ENCODE data around the gene LTBR.
"Not testable (repeated sequence)": the region's sequence is repeated elsewhere in the genome, so short reads cannot be mapped to it uniquely, and the experiment has no call there.

Gene LTBR

DNA sequence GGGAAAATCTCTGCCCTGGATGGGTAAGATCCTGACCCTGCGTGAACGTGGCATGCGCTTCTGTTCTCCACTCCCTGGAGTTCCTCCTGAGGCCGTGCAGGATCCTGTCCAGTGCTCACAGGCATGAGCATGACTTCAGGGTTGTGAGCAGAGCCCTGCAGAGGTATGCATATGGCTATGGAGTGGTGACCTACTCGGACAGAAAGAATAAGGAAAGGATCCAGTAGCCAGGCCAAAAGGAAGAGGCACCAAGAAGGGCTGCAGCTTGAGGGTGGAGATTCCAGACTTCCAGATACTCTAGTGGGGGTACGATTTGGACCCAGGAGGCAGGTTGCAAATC is 40.0 kb downstream of the LTBR start:
- Mint-ChIP-seq H3K27ac (no peak overlapping the region), H3K9me3 (no peaks in the 10 kb centered on the region), H3K4me1 (peaks cover 31% of the 10 kb centered on the region), H3K36me3 (ENCODE audit: low read depth) (no peaks in the 10 kb centered on the region), H3K27me3 (ENCODE audit: low read depth, poor library complexity) (peaks cover 9% of the 10 kb centered on the region), H3K4me3 (no peak overlapping the region)
- no peak for DNase-seq
- TF ChIP-seq, protein P1, sequence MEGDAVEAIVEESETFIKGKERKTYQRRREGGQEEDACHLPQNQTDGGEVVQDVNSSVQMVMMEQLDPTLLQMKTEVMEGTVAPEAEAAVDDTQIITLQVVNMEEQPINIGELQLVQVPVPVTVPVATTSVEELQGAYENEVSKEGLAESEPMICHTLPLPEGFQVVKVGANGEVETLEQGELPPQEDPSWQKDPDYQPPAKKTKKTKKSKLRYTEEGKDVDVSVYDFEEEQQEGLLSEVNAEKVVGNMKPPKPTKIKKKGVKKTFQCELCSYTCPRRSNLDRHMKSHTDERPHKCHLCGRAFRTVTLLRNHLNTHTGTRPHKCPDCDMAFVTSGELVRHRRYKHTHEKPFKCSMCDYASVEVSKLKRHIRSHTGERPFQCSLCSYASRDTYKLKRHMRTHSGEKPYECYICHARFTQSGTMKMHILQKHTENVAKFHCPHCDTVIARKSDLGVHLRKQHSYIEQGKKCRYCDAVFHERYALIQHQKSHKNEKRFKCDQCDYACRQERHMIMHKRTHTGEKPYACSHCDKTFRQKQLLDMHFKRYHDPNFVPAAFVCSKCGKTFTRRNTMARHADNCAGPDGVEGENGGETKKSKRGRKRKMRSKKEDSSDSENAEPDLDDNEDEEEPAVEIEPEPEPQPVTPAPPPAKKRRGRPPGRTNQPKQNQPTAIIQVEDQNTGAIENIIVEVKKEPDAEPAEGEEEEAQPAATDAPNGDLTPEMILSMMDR (IDR thresholded peaks at IDR 0.05), result no peak

DNA sequence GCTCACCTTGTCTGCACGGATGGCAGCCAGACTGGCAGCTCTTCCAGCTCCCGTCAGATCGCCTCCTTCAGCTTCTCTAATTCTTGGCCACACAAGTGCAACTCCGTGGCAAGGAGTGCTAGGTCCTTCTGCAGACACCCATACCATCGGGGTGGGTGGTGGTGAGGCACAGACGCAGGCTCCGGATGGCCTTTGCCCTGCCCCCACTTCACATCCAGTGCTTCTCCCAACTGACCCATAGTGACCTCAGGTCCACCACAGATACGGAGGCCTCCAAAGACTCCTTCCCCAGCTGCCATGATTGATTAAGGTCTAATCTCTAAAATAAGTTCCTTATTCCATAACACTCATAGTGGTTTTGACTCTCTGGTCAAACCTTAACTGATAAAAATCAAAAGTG is 40.9 kb downstream of the LTBR start:
- Mint-ChIP-seq H3K4me3 (no peak overlapping the region), H3K9me3 (no peaks in the 10 kb centered on the region), H3K36me3 (ENCODE audit: low read depth) (no peaks in the 10 kb centered on the region), H3K27me3 (ENCODE audit: low read depth, poor library complexity) (peaks cover 9% of the 10 kb centered on the region), H3K4me1 (peaks cover 35% of the 10 kb centered on the region), H3K27ac (no peak overlapping the region)
- DNase-seq, result no peak
- TF ChIP-seq, protein P1 (IDR thresholded peaks at IDR 0.05), result no peak

DNA sequence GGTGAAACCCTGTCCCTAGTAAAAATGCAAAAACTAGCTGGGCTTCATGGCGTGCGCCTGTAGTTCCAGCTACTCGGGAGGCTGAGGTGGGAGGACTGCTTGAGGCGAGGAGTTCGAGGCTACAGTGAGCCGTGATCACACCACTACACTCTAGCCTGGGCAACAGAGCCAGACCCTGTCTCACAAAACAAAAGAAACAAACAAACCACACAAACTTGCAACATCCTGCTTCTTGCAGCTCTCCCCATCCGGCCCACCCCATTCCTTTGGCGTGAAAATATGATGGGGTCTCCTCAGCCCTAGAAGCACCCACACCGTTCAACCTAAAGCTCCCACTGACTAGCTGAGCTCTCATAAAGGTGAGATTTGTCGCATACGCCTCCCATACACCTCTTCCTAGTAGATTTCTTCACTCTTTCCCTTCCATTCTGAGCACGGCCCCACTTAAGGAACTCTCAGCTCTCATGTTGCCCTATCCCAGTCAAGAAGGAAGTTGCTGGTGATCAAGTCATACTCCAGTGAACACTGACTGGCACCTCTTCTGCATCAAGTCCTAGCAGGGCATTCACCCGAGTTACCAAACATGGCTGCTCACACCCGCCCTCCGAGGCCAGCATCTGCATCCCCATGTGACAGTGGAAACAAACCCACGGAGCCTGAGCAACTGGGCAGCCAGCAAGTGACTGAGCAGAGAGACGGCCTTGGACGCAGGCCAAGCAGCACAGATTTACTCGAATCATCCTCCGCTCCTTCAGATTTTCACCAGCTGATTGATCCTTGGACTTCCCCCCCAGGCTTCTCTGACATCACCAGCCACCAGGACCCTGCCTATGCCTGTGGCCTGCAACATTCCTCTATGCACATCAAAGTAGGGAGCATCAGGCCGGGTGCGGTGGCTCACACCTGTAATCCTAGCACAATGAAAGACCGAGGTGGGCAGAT is 41.9 kb downstream of the LTBR start:
- Mint-ChIP-seq H3K27ac (no peak overlapping the region), H3K9me3 (no peaks in the 10 kb centered on the region), H3K27me3 (ENCODE audit: low read depth, poor library complexity) (peaks cover 13% of the 10 kb centered on the region), H3K4me3 (no peak overlapping the region), H3K4me1 (peaks cover 45% of the 10 kb centered on the region), H3K36me3 (ENCODE audit: low read depth) (no peaks in the 10 kb centered on the region)
- no peak for DNase-seq
- TF ChIP-seq, protein P1 (IDR thresholded peaks at IDR 0.05), result no peak

DNA sequence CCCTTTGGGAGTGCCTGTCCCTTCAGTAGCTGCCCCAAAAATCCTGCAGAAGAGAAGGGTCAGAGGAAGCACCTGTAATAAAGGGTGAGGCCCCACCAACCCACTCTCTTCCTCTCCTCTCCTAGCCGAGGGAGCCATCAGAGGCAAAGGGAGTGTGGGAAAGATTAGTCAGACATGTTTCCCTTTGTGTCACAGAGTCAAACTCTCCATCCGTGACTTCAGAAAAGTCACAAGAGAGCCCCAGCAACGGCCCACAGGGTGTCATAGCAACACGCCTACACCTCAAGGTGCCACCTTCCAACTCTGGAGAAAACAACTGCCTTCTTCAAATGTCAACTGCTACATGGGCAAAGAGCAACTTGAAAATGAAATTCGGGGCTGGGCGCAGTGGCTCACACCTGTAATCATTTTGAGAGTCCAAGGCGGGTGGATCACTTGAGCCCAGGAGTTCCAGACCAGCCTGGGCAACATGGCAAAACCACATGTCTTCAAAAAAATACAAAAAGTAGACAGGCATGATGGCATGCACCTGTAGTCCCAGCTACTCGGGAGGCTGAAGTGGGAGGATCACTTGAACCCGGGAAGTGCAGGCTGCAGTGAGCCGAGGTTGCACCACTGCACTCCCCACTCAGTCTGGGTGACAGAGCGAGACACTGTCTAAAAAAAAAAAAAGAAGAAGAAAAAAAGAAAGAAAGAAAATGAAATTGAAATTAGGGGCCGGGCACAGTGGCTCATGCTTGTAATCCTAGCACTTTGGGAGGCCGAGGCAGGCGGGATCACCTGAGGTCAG is 43.1 kb downstream of the LTBR start:
- TF ChIP-seq, protein P1 (IDR thresholded peaks at IDR 0.05), result no peak
- peaks cover 13% of the 10 kb centered on the region for H3K27me3 Mint-ChIP-seq (ENCODE audit: low read depth, poor library complexity)
- DNase-seq, result no peak
- H3K4me1 Mint-ChIP-seq, result peaks cover 53% of the 10 kb centered on the region
- no peak overlapping the region for H3K4me3 Mint-ChIP-seq
- H3K36me3 Mint-ChIP-seq (ENCODE audit: low read depth), result no peaks in the 10 kb centered on the region
- H3K27ac Mint-ChIP-seq, result no peak overlapping the region
- H3K9me3 Mint-ChIP-seq, result no peaks in the 10 kb centered on the region

DNA sequence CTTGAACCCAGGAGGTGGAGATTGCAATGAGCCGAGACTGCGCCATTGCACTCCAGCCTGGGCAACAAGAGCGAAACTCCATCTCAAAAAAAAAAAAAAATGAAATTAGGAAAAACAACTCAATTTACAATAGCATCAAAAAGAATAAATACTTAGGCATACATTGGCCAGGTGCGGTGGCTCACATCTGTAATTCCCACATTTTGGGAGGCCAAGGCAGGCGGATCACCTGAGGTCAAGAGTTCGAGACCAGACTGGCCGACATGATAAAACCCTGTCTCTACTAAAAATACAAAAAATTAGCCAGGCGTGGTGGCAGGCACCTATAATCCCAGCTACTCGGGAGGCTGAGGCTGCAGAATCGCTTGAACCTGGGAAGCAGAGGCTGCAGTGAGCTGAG is 43.8 kb downstream of the LTBR start:
- Mint-ChIP-seq H3K27me3 (ENCODE audit: low read depth, poor library complexity) (peaks cover 11% of the 10 kb centered on the region), H3K4me1 (peaks cover 53% of the 10 kb centered on the region)
- H3K4me3 Mint-ChIP-seq; H3K36me3 Mint-ChIP-seq (ENCODE audit: low read depth); DNase-seq; H3K27ac Mint-ChIP-seq; H3K9me3 Mint-ChIP-seq: not testable (repeated sequence)

DNA sequence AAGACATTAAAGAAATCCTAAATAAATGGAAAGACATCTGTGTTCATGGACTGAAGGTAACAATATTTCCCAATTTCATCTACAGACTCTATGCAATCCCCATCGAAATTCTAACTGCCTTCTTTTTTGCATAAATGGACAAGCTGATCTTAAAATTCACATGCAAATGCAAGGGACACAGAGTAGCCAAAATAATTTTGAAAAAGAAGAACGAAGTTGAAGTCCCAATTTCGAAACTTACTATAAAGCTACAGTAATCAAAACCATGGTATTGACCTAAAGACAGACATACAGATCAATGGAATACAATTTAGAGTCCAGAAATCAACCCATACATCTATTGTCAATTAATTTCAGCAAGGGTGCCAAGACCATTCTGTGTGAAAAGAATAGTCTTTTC is 44.4 kb downstream of the LTBR start:
- H3K9me3 Mint-ChIP-seq, result no peaks in the 10 kb centered on the region
- no peak overlapping the region for H3K27ac Mint-ChIP-seq
- TF ChIP-seq, protein P1 (IDR thresholded peaks at IDR 0.05), result no peak
- DNase-seq, result no peak
- peaks cover 53% of the 10 kb centered on the region for H3K4me1 Mint-ChIP-seq
- no peaks in the 10 kb centered on the region for H3K36me3 Mint-ChIP-seq (ENCODE audit: low read depth)
- peaks cover 8% of the 10 kb centered on the region for H3K27me3 Mint-ChIP-seq (ENCODE audit: low read depth, poor library complexity)
- no peak overlapping the region for H3K4me3 Mint-ChIP-seq
